Activated CD8-positive, alpha-beta T cell treated with anti-CD3 and anti-CD28 coated beads for 36 hours (primary cell): ENCODE measurements around the gene MSX2. TPM values are rescaled to one million over a fixed set of nuclear protein-coding genes. Genes with fewer than 3 reads are reported as not detected.

ENCODE experiments used
- ATAC-seq: fragments of 200-7000 bp; cut with Tn5 transposase; one replicate; pipeline ENCODE4 v1.10.0; 2021; ENCODE audit warnings: mild to moderate bottlenecking, moderate library complexity
- CTCF ChIA-PET: fragments of 350-600 bp; sonication (Branson Sonifier 250); formaldehyde crosslinking; loops from one replicate; lab custom pipeline; 2021; ENCODE audit warnings: antibody characterized with exemption; lab: Charles Lee
- POLR2A ChIA-PET: fragments of 350-600 bp; sonication (Branson Sonifier 250); formaldehyde crosslinking; loops from one replicate; lab custom pipeline; 2021; ENCODE audit warnings: antibody characterized with exemption; lab: Charles Lee
- DNase-seq: peaks from one replicate; pipeline ENCODE4 v3.0.0-alpha.2; 2020
- H3K27ac Mint-ChIP-seq: one replicate; pipeline ENCODE4 v1.8.0; 2021; ENCODE audit warnings: mild to moderate bottlenecking, mixed read lengths
- H3K27me3 Mint-ChIP-seq: one replicate; pipeline ENCODE4 v1.8.0; 2021; ENCODE audit warnings: mixed read lengths
- H3K36me3 Mint-ChIP-seq: one replicate; pipeline ENCODE4 v1.8.0; 2021; ENCODE audit warnings: low read depth, mixed read lengths
- H3K4me1 Mint-ChIP-seq: one replicate; pipeline ENCODE4 v1.8.0; 2021; ENCODE audit warnings: low read depth, mixed read lengths
- H3K4me3 Mint-ChIP-seq: one replicate; pipeline ENCODE4 v1.8.0; 2021; ENCODE audit warnings: mild to moderate bottlenecking, moderate library complexity, mixed read lengths
- H3K9me3 Mint-ChIP-seq: one replicate; pipeline ENCODE4 v1.8.0; 2021; ENCODE audit warnings: mixed read lengths
- intact Hi-C: fragments of 100-400 bp; cut with micrococcal nuclease; formaldehyde crosslinking; loops from one replicate; pipeline ENCODE4 v1.10.0; 2022
- total RNA-seq, 2 experiments: library from RNA; stranded (reverse); gene quantifications; one replicate each; pipeline ENCODE4 v1.2.3, GENCODE V29; 2021
- TF ChIP-seq, protein P1 (sequence below): fragments of 200-600 bp; IDR thresholded peaks from one replicate; pipeline ENCODE4 v1.8.0; 2022; ENCODE audit warnings: antibody characterized with exemption, mild to moderate bottlenecking

MSX2 gene
- total RNA-seq, 2 experiments from 2014 or later = not detected

DNA sequence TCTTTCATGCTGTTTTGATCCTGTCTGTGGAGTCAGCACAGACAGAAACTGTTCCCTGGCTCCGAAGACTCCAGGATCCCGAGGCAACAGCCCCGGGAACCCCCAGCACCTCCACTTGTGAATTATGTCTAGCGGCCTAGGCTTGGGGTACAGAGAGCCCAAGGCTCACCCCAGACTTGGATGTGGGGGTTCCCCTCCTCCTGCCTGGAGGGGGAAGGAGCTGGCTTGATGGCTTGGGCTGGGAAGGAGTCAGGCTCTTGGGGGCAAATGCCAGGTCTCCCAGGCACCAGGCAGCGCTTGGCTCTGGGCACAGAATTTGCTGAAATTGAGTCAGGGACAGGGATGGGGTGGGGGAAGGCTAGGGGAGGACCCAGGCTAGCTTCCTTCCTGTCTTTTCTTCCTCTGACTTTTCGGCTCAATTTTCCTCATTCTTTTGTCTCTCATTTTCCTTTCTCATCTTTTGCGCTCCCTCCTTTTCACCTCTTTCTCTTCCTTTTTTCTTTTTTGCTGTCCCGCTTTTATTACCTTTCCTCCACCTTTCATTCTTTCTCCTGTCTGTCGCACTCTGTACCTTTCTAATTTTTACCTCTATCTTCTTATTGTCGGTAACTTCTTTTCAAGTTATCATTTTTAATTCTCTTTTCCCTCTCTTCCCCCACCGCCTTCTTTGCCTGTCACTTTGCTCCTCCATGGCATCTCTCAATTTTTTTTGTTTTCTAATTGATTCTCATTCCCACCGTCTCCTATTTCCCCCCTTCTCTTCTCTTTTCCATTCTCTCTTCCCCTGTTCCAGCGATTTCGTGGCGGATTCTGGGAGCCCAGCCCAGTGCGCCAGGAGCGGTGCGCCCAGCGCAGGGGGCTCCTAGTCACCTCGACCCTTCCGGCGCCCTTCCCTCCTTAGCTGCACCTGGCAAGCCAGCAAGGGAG lies 10.5 kb downstream of the MSX2 start:
- no peaks in the 10 kb centered on the region for H3K9me3 Mint-ChIP-seq
- ChIA-PET POLR2A (no interaction called here), CTCF (no interaction called here)
- H3K27me3 Mint-ChIP-seq = peaks cover 64% of the 10 kb centered on the region
- no peak overlapping the region for H3K4me3 Mint-ChIP-seq
- ATAC-seq (no peak), DNase-seq (no peak)
- intact Hi-C loops = no loop called here
- TF ChIP-seq, protein P1, sequence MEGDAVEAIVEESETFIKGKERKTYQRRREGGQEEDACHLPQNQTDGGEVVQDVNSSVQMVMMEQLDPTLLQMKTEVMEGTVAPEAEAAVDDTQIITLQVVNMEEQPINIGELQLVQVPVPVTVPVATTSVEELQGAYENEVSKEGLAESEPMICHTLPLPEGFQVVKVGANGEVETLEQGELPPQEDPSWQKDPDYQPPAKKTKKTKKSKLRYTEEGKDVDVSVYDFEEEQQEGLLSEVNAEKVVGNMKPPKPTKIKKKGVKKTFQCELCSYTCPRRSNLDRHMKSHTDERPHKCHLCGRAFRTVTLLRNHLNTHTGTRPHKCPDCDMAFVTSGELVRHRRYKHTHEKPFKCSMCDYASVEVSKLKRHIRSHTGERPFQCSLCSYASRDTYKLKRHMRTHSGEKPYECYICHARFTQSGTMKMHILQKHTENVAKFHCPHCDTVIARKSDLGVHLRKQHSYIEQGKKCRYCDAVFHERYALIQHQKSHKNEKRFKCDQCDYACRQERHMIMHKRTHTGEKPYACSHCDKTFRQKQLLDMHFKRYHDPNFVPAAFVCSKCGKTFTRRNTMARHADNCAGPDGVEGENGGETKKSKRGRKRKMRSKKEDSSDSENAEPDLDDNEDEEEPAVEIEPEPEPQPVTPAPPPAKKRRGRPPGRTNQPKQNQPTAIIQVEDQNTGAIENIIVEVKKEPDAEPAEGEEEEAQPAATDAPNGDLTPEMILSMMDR = no peak
- no peaks in the 10 kb centered on the region for H3K36me3 Mint-ChIP-seq
- peaks cover 4% of the 10 kb centered on the region for H3K4me1 Mint-ChIP-seq
- no peak overlapping the region for H3K27ac Mint-ChIP-seq

DNA sequence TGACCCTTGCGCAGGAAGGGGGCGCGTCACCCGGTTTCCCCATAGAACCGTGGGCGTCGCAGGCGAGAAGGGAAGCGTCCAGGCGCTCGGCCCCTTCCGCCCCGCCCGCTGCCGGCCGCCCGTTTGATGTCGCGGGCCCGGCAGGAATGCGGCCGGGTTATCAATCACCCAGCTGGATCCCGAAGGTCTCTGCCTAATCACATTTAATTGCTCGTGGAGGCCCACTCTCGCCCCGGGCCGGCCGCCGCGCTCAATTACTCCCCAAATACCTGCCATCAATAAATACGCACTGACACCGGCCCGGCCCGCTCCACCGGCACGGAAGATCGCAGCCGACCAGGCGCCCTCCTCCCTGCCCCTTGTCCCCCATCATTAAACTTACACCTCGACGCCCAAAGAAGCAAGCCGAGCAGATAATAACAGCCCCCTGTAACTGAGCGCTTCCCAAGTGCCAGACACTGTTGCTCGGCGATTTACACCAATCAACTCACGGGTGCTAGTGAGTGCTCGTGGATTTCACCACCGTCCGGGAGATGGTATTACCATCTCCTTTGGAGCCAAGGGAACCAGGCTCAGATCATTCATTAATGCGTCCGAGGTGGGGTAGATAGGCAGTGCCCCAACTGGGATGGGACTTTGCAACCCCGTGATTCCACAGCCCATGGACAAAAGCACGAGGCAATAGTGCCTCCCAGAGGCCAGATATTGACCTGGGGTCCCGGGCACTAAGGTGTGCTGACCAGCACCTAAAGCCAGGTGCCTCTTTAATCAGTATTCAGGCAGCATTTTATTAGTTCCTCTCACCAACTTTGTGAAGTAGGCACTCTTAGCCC lies 11.3 kb downstream of the MSX2 start:
- intact Hi-C loops = no loop called here
- Mint-ChIP-seq H3K27ac (no peak overlapping the region), H3K36me3 (no peaks in the 10 kb centered on the region), H3K4me1 (peaks cover 4% of the 10 kb centered on the region), H3K9me3 (no peaks in the 10 kb centered on the region), H3K27me3 (peaks cover 60% of the 10 kb centered on the region), H3K4me3 (no peak overlapping the region)
- DNase-seq = no peak
- CTCF ChIA-PET = interaction anchor here (1.2 kb wide), 1 partner anchor 299 kb away, joined by 3 read pairs; no protein-coding TSS in a partner anchor
- POLR2A ChIA-PET = no interaction called here
- TF ChIP-seq, protein P1 = no peak
- no peak for ATAC-seq

DNA sequence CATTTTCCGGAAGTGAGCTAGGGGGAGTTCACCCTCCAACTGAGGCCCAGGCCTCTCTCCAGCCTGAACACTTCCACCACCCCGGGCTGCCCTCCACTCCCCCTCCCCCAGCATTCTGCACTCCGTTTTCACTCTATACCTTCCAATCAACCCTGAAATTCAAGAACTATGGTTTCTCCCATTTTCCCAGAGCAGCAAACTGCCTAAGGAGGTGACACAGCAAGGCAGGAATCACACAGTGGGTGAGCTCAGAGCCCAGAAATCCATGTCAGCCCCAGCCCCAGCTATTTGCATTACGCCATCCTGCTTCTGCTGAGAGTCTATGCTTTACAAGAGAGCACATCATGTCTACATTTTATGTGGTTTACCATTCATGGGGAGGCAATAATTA lies 11.9 kb downstream of the MSX2 start:
- H3K4me1 Mint-ChIP-seq = peaks cover 4% of the 10 kb centered on the region
- ChIA-PET POLR2A (no interaction called here), CTCF (interaction anchor here (1.2 kb wide), 1 partner anchor 300 kb away, joined by 3 read pairs; no protein-coding TSS in a partner anchor)
- no peaks in the 10 kb centered on the region for H3K9me3 Mint-ChIP-seq
- no peak overlapping the region for H3K27ac Mint-ChIP-seq
- TF ChIP-seq, protein P1 = no peak
- intact Hi-C loops = no loop called here
- no peak overlapping the region for H3K4me3 Mint-ChIP-seq
- H3K36me3 Mint-ChIP-seq = no peaks in the 10 kb centered on the region
- no peak for DNase-seq
- peaks cover 54% of the 10 kb centered on the region for H3K27me3 Mint-ChIP-seq
- ATAC-seq = no peak

DNA sequence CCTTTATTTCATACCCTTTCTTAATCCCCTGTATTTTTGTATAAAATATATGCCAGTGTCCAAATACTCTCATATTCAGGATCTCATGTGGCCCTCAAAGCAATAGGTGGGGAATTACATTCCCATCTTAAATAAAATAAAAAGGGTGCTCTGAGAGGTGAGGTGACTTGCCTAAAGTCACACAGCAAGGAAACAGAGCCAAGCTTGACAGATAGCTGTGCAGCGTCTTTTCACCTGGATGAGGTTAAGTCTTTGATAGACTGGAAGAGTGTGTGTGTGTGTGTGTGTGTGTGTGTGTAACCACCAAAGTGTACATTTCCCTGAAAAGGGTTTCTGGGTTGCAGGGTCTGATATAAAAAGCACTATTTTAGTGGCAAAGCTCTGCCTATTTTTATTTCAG lies 12.4 kb downstream of the MSX2 start:
- CTCF ChIA-PET = interaction anchor here (1.2 kb wide), 1 partner anchor 300 kb away, joined by 3 read pairs; no protein-coding TSS in a partner anchor
- TF ChIP-seq, protein P1 = no peak
- POLR2A ChIA-PET = no interaction called here
- peaks cover 49% of the 10 kb centered on the region for H3K27me3 Mint-ChIP-seq
- DNase-seq (no peak), ATAC-seq (no peak)
- H3K36me3 Mint-ChIP-seq = no peaks in the 10 kb centered on the region
- peaks cover 4% of the 10 kb centered on the region for H3K4me1 Mint-ChIP-seq
- H3K27ac Mint-ChIP-seq = no peak overlapping the region
- no peak overlapping the region for H3K4me3 Mint-ChIP-seq
- intact Hi-C loops = no loop called here
- H3K9me3 Mint-ChIP-seq = no peaks in the 10 kb centered on the region
